Chondrocyte (in vitro differentiated cells): ENCODE results near the gene PUS7L. TPM values are rescaled to one million over a fixed set of nuclear protein-coding genes. Genes with fewer than 3 reads are reported as not detected.

Experiments
- DNase-seq: peaks from one replicate; pipeline ENCODE4 v3.0.0; 2021; ENCODE audit warnings: mixed read lengths, low spot score
- H3K27ac Mint-ChIP-seq: one replicate; pipeline ENCODE4 v1.8.0; 2021; ENCODE audit warnings: mild to moderate bottlenecking, moderate library complexity, mixed read lengths; ENCODE audit not compliant: unreplicated experiment
- H3K27me3 Mint-ChIP-seq: 2 replicates; pipeline ENCODE4 v1.8.0; 2021; ENCODE audit warnings: low read depth, mixed read lengths
- H3K36me3 Mint-ChIP-seq: 2 replicates; pipeline ENCODE4 v1.8.0; 2021; ENCODE audit warnings: low read depth, mixed read lengths
- H3K4me1 Mint-ChIP-seq: 2 replicates; pipeline ENCODE4 v1.8.0; 2021; ENCODE audit warnings: low read depth, mild to moderate bottlenecking, mixed read lengths
- H3K4me3 Mint-ChIP-seq: one replicate; pipeline ENCODE4 v1.8.0; 2021; ENCODE audit warnings: mild to moderate bottlenecking, moderate library complexity, mixed read lengths; ENCODE audit not compliant: unreplicated experiment
- H3K9me3 Mint-ChIP-seq: 2 replicates; pipeline ENCODE4 v1.8.0; 2021; ENCODE audit warnings: low read depth, mixed read lengths
- CTCF ChIP-seq: fragments of 200-600 bp; sonication (generic); IDR thresholded peaks from 2 replicates; pipeline ENCODE4 v1.5.0; 2021; ENCODE audit warnings: antibody characterized with exemption, mild to moderate bottlenecking, moderate library complexity
- total RNA-seq: library from RNA; stranded (reverse); gene quantifications from 3 replicates; pipeline ENCODE4 v1.2.1, GENCODE V29; 2021

PUS7L gene
- total RNA-seq, 1 donor from 2014 or later = 6.9 TPM

- Mint-ChIP-seq H3K27ac (peak overlapping the region; percentile 93), H3K27me3 (no peaks in the 10 kb centered on the region), H3K36me3 (peaks cover 7% of the 10 kb centered on the region), H3K4me1 (peaks cover 26% of the 10 kb centered on the region), H3K9me3 (no peaks in the 10 kb centered on the region), H3K4me3 (peak overlapping the region; percentile 99)
- TF ChIP-seq CTCF = no peak
- no peak for DNase-seq
These were observed 46.7 kb upstream of the PUS7L start for GRCh38 chr12:43805149-43805859.

GRCh38 chr12:43797561-43798217 is 39.1 kb upstream of the PUS7L start:
- no peak overlapping the region for H3K4me3 Mint-ChIP-seq
- no peaks in the 10 kb centered on the region for H3K4me1 Mint-ChIP-seq
- H3K9me3 Mint-ChIP-seq = no peaks in the 10 kb centered on the region
- no peaks in the 10 kb centered on the region for H3K27me3 Mint-ChIP-seq
- no peak for TF ChIP-seq CTCF
- peaks cover 21% of the 10 kb centered on the region for H3K36me3 Mint-ChIP-seq
- DNase-seq = no peak
- H3K27ac Mint-ChIP-seq = no peak overlapping the region

- no peak for DNase-seq
These were observed 37.2 kb upstream of the PUS7L start for GRCh38 chr12:43795716-43796280.

GRCh38 chr12:43789941-43790340 is 31.4 kb upstream of the PUS7L start:
- peaks cover 4% of the 10 kb centered on the region for H3K4me1 Mint-ChIP-seq
- no peak overlapping the region for H3K27ac Mint-ChIP-seq
- DNase-seq = no peak
- no peaks in the 10 kb centered on the region for H3K27me3 Mint-ChIP-seq
- no peaks in the 10 kb centered on the region for H3K9me3 Mint-ChIP-seq
- no peak overlapping the region for H3K4me3 Mint-ChIP-seq
- no peak for TF ChIP-seq CTCF
- peaks cover 6% of the 10 kb centered on the region for H3K36me3 Mint-ChIP-seq

More at GRCh38 chr12:43795716-43796280, 37.2 kb upstream of the PUS7L start:
- H3K27ac Mint-ChIP-seq = no peak overlapping the region
- no peaks in the 10 kb centered on the region for H3K27me3 Mint-ChIP-seq
- no peaks in the 10 kb centered on the region for H3K9me3 Mint-ChIP-seq
- H3K4me1 Mint-ChIP-seq = no peaks in the 10 kb centered on the region
- H3K4me3 Mint-ChIP-seq = no peak overlapping the region
- TF ChIP-seq CTCF = no peak
- peaks cover 18% of the 10 kb centered on the region for H3K36me3 Mint-ChIP-seq

- DNase-seq = no peak
- no peak overlapping the region for H3K4me3 Mint-ChIP-seq
These were observed 28.5 kb upstream of the PUS7L start for GRCh38 chr12:43786899-43787693.

More at GRCh38 chr12:43786899-43787693, 28.5 kb upstream of the PUS7L start:
- peaks cover 8% of the 10 kb centered on the region for H3K36me3 Mint-ChIP-seq
- TF ChIP-seq CTCF = no peak
- H3K4me1 Mint-ChIP-seq = peaks cover 4% of the 10 kb centered on the region
- H3K9me3 Mint-ChIP-seq = no peaks in the 10 kb centered on the region
- no peaks in the 10 kb centered on the region for H3K27me3 Mint-ChIP-seq
- no peak overlapping the region for H3K27ac Mint-ChIP-seq
